ENCODE measurements around the gene SPCS3. TPM values are rescaled to one million over a fixed set of nuclear protein-coding genes. Genes with fewer than 3 reads are reported as not detected.
"Not testable (repeated sequence)": the region's sequence is repeated elsewhere in the genome, so short reads cannot be mapped to it uniquely, and the experiment has no call there.

Gene SPCS3
- total RNA-seq, 1 donor from 2014 or later: 80.1 TPM

DNA sequence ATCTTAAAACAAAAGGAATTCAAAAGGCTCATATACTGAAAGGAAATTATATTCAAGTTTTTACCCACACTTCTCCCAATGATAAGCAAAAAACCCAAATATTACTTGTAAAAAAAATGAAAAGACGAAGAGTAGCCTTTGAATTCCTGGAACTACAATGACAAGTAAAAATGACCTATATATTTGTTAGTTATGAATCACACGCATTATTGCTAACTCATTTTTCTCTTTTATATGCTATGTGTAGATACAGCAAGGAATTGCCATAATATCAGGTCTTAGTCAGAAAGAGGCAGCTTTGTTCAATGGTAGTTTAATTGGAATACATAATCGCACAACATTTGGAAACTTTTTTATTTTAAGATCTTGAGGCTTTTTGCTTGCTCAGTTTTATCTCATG lies 28.0 kb upstream of the SPCS3 start:
- TF ChIP-seq, protein P1, sequence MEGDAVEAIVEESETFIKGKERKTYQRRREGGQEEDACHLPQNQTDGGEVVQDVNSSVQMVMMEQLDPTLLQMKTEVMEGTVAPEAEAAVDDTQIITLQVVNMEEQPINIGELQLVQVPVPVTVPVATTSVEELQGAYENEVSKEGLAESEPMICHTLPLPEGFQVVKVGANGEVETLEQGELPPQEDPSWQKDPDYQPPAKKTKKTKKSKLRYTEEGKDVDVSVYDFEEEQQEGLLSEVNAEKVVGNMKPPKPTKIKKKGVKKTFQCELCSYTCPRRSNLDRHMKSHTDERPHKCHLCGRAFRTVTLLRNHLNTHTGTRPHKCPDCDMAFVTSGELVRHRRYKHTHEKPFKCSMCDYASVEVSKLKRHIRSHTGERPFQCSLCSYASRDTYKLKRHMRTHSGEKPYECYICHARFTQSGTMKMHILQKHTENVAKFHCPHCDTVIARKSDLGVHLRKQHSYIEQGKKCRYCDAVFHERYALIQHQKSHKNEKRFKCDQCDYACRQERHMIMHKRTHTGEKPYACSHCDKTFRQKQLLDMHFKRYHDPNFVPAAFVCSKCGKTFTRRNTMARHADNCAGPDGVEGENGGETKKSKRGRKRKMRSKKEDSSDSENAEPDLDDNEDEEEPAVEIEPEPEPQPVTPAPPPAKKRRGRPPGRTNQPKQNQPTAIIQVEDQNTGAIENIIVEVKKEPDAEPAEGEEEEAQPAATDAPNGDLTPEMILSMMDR (conservative IDR thresholded peaks at IDR 0.05; ENCODE audit: low read depth, low read length): no peak
- no peak for DNase-seq (ENCODE audit: low read depth)
- H3K4me3 ChIP-seq (ENCODE audit: low read depth, low read length): no peak overlapping the region

DNA sequence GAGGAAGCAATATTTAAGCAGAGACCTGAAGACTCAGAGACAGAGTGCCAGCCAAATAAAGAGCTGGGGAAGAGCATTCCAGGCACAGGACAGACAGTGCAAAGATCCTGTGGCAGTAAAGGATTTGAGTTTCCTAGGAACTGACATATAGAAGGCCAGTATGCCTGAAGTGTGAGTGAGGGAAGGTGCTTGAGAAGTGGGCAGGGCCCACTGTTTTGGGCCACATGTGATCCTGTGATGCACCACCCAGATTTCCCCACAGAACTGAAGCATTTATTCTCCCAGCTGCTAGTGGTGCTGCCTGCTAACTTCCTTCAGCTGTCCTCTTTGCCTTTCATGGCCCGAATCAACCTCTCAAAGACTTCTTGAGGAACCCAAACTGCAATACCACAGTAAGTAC lies 26.8 kb upstream of the SPCS3 start:
- TF ChIP-seq, protein P1 (conservative IDR thresholded peaks at IDR 0.05; ENCODE audit: low read depth, low read length): no peak
- DNase-seq (ENCODE audit: low read depth): no peak
- no peak overlapping the region for H3K4me3 ChIP-seq (ENCODE audit: low read depth, low read length)

DNA sequence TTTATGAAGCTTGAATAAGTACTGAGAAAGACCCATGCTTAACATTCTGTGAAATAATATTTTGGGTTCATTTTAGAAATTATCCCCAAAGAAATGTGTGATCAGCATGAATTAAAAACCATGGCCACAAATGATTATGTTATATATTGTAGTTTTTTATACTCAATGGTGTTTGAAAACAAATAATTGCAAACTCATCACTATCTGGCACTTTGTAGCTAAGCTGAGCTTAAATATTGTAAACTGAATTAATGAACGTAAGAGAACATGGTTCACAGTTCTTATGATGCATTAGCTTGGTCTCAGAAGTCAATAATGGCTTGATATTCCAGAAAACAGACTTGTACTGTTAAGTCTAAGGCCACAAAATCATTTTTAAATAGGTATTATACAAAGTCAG lies 26.1 kb upstream of the SPCS3 start:
- no peak overlapping the region for H3K4me3 ChIP-seq (ENCODE audit: low read depth, low read length)
- DNase-seq (ENCODE audit: low read depth): no peak
- TF ChIP-seq, protein P1 (conservative IDR thresholded peaks at IDR 0.05; ENCODE audit: low read depth, low read length): no peak

DNA sequence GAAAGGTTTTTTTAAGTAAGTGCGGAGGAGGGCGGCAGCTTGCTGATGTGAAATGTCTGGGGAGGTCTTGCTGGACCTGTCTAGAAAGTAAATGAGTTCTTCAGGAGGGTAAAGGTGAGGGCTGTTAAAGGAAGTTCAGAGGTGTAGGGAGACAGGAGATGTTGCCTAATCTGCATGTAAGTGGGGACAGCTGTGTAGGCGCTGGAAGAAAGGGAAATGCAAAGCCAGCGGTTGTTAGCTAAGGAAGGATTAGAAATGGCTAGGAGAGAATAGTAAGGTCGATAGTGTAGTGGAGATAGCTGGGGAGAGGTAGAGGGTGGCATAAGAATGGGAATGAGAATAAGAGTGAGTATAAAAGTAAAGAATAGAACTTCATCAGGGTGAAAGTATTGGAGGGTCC lies 23.9 kb upstream of the SPCS3 start:
- not testable (repeated sequence) for DNase-seq (ENCODE audit: low read depth); H3K4me3 ChIP-seq (ENCODE audit: low read depth, low read length)

DNA sequence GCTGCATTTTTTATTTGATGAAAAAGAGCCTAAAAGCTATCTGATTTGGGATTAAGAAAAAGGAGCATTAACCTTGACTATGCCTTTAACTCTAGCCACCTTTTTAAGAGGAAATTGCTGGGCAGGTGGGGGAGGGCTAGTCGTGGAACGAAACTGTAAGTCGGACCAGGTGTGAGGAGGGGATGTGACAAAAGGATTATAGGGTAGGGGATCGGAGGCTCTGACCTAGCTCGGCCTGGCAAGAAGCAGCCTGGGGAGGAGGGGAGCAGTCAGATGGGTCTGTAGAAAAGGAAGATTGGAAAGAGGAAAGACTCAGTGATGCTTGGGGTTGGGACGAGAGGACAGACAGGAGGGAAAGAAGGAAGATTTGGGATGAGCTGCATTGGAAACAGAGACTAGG lies 21.1 kb upstream of the SPCS3 start:
- TF ChIP-seq, protein P1 (conservative IDR thresholded peaks at IDR 0.05; ENCODE audit: low read depth, low read length): no peak
- no peak overlapping the region for H3K4me3 ChIP-seq (ENCODE audit: low read depth, low read length)
- no peak for DNase-seq (ENCODE audit: low read depth)

DNA sequence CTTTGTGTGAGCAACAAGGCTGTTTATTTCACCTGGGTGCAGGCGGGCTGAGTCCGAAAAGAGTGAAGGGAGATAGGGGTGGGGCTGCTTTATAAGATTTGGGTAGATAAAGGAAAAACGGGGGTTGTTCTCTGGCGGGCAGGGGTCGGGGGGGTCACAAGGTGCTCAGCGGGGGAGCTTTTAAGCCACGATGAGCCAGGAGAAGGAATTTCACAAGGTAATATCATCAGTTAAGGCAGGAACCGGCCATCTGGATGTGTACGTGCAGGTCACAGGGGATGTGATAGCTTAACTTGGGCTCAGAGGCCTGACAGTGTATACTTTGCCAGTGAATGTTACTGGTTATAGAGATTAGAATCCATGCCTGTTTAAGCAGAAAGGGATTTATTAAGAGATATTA lies 19.7 kb upstream of the SPCS3 start:
- TF ChIP-seq, protein P1 (conservative IDR thresholded peaks at IDR 0.05; ENCODE audit: low read depth, low read length): no peak
- no peak for DNase-seq (ENCODE audit: low read depth)
- no peak overlapping the region for H3K4me3 ChIP-seq (ENCODE audit: low read depth, low read length)

DNA sequence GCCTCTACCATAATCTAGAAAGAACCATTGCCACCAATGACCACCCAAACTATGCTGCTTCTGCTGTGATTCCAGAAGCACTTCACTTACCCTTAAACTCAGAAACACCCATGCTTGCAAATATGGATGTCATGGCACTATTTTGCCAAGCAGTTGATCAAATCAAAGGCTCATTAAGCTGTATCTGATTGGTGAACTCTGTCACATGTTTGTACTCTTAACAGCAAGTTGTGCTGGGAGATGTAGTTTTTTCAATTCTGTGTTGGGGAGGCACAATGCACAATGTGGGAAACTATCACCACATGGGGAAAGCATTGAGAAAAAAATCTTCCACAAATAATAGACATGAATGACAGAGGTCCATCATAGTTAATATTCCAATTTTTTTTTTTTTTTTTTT lies 19.2 kb upstream of the SPCS3 start:
- no peak overlapping the region for H3K4me3 ChIP-seq (ENCODE audit: low read depth, low read length)
- no peak for DNase-seq (ENCODE audit: low read depth)
- TF ChIP-seq, protein P1 (conservative IDR thresholded peaks at IDR 0.05; ENCODE audit: low read depth, low read length): no peak

Data from epithelial cell of proximal tubule (primary cell).